NB4 (cell line): Measurements from ENCODE around the gene DLG1.

Experiments
- MAX ChIP-seq: IDR thresholded peaks from 2 replicates; pipeline ENCODE4 v1.6.1; 2011; ENCODE audit warnings: low read depth, low read length
- MYC ChIP-seq: IDR thresholded peaks from 2 replicates; pipeline ENCODE4 v1.6.1; 2011; ENCODE audit warnings: low read depth, low read length
- POLR2A ChIP-seq: IDR thresholded peaks from 2 replicates; pipeline ENCODE4 v1.6.1; 2011; ENCODE audit warnings: mild to moderate bottlenecking; ENCODE audit not compliant: insufficient read length; ENCODE audit errors: extremely low read depth
- TF ChIP-seq, protein P1 (sequence below): IDR thresholded peaks from one replicate; pipeline ENCODE4 v1.5.1; 2012; ENCODE audit warnings: low read depth, low read length

- TF ChIP-seq, protein P1, sequence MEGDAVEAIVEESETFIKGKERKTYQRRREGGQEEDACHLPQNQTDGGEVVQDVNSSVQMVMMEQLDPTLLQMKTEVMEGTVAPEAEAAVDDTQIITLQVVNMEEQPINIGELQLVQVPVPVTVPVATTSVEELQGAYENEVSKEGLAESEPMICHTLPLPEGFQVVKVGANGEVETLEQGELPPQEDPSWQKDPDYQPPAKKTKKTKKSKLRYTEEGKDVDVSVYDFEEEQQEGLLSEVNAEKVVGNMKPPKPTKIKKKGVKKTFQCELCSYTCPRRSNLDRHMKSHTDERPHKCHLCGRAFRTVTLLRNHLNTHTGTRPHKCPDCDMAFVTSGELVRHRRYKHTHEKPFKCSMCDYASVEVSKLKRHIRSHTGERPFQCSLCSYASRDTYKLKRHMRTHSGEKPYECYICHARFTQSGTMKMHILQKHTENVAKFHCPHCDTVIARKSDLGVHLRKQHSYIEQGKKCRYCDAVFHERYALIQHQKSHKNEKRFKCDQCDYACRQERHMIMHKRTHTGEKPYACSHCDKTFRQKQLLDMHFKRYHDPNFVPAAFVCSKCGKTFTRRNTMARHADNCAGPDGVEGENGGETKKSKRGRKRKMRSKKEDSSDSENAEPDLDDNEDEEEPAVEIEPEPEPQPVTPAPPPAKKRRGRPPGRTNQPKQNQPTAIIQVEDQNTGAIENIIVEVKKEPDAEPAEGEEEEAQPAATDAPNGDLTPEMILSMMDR: no peak
- no peak for TF ChIP-seq POLR2A
- TF ChIP-seq MYC: no peak
- no peak for TF ChIP-seq MAX
Observed at GRCh38 chr3:197300361-197300760, 1.9 kb upstream of the DLG1 start.
